GM12874 (cell line): ENCODE measurements around the gene ASPG.

Experiments used
- CTCF ChIP-seq: IDR thresholded peaks from 2 replicates; pipeline ENCODE4 v1.5.1; 2011; ENCODE audit warnings: low read depth, mild to moderate bottlenecking, control low read depth, low read length, moderate library complexity; ENCODE audit not compliant: insufficient read depth

ASPG gene

DNA sequence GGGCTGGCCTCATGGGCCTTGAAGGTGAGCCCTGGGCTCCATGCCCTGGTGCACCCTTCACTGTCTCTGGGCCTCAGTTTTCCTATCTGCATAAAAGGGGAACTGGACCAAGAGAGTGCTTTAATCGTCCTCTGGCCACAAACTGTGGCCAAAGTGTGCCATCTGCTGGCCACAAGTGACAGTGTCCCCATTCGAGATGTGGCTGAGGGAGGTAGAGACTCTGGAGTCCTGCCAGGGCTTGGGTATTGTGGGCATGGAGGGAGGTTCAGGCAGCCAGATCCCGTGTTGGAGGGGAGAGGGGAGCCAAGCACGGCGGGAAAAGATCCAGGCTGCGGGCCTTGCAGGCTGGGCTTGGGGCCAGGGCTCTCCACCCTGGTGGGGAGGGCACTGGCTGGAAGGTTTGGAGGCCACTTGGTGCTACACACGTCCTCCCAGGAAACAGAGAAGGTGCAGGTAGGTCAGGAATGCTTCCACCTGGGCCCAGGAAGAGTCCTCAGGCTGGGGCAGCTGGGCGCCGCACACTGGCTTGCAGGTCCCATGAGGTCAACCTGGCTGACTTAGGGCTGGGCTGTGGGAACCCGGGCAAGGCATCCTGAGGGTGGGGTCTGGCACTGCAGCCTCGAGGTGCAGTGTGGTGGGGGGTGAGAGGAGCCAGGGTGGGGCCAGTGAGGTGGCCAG lies 45.6 kb downstream of the ASPG start:
- TF ChIP-seq CTCF = peak; percentile 60

DNA sequence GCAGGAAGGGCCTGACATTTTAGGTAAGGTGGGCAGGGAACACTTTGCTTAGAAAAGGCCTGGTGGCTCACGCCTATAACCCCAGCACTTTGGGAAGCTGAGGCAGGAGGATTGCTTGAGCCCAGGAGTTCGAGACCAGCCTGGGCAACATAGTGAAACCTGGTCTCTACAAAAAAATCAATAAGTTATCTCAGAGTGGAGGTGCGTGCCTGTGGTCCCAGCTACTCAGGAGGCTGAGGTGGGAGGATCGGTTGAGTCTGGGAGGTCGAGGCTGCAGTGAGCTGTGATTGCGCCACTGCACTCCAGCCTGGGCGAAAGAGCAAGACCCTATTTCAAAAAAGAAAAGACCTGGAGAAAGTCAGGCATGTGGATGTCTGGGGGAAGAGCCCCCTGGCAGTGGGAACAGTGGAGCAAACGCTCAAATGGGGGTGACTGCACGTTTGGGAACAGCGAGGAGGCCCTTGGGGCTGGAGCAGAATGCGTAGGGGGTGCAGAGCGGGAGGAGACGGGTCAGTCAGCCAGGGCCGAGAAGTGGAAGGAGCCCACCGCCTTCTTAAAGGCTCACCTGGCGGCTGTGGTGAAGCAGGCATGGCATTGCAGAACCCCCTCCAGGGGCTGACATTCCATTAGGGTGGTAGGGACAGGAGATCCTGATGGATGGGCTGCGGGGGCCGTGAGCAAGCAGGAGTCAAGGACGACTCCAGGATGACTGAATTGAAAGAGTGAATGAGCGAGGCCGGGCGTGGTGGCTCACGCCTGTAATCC lies 46.6 kb downstream of the ASPG start:
- TF ChIP-seq CTCF = no peak

DNA sequence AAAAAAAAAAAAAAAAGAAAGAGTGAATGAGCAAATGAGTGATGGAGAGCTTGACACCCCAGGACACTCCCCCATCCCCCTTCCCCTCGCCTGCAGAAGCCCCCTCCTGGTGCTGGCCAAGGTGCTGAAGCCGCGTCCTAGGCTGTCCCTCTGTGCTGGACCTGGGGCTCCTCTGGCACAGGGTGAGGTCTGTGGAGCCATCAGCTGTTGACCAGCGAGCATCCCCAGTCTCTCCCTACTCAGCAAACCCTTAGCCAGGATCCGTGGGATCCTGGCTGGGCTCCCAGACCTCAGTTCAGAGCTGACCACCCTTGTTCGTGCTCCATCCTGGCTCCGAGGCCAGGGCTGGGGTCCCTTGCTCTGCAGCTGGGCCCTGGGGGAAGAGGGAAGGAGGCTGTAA lies 47.5 kb downstream of the ASPG start:
- no peak for TF ChIP-seq CTCF

DNA sequence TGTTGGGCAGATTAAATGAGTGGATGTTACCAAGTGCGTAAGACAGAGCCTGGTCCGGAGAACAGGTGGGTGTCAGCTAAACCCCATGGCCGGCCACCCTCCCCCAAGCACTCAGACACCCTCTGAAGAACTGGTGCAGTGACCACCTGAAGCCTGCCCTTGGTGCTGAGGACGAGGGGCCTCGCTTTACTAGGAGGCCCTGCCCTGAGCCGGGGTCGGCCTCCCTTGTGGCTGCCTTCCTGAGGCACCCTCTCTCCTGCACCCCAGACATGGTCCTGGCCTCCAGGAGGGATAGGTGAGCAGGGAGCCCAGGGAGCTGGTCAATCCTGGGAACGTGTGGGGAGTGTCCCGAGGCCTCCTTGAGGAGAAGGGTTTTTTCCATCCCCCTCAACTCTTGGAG lies 48.0 kb downstream of the ASPG start:
- TF ChIP-seq CTCF = no peak

DNA sequence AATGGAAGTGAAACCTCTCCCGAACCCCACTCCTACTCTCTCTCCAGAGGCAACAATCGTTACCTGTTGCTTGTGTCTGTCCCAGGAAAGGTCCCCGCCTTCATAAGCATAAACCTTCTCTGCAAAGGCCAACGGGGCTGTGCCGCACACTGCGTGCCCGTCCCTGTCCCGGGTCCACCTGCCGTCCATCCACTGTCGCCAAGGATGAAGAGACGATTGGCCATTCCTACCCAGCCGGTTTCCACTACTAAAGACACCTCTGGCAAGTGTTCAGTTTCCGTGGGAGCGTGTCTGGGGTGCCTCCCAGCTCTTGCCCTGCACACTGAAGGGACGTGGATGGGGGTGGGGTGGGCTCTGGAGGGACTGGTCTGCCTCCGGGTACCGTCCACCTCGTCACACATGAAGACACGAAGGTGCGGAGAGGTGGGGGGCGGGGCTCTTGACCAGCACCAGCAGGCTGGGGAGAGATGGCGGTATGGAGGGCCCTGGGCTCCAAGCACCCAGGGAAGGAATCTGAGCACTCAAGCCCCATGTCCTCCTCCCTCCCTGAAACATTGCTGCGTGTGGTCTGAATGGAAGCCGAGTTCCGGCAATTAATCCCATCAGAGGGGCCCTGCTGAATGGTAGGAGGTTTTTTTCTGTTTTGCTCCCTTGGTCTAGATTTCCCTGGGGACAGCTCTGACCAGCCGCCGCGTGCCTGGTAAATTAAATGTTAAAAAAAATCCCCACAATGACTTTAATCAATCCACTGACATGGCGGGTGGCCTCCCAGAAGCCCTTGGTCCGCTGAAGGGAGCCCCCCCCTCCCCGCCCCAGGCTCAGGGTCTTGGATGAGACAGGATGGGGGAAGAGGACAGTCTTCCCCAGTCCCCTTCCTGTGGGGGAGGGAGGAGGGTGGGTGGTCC lies 48.8 kb downstream of the ASPG start:
- no peak for TF ChIP-seq CTCF

DNA sequence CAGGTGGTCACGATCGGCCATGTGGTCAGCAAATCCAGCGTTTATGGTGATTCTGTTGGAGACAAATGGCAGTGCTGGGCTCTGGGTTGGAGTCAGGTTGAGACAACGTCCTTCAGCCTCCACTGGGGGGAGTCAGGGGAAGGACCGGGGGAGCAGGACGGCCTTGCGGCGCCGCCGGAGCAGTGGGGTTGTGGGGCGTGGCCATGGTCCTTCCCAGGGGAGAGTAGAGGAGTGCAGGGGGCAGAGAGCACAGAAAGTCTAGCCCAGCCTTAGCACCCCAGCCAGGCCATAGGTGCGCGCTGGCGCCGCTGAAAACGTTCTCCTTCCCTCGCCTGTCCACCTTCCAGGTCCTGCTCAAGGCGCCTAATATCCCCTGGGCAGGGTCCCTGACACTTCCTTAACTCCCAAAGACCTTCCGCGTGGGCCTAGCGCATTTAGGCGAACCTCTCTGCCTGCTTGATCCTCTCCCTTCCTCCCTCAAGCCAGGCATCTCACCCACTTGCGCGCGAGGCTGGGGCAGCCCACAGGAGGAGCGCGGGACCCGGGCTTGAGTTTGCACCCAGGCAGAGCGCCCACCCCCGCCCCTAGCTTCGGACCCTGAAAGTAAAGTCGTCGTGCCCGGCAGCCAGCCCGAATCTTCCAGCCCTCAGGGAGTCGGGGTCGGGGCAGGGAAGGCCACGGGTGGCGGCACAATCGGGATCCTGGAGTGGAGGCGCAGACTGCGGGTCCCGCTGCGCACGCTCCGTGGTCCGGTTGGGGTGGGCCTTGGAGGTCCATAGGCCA lies 49.8 kb downstream of the ASPG start:
- TF ChIP-seq CTCF = no peak
